ENCODE data around the gene CATSPERD.

The CATSPERD gene

GRCh38 chr19:5696196-5697021, 24.0 kb upstream of the CATSPERD start:
- intact Hi-C loops (cut with DNase I; ENCODE audit: low total_unique reads), result loop anchor here (10.0 kb wide), 1 partner anchor 72 kb away; the partner anchor contains the start of genes SAFB and SAFB2
- Histone ChIP-seq H3K4me3 (no peak overlapping the region), H3K27me3 (no peaks in the 10 kb centered on the region), H3K27ac (no peak overlapping the region), H3K4me1 (peaks cover 0 to 22% (median 6%) of the 10 kb centered on the region in 4 donors), H3K36me3 (peaks cover 61 to 99% (median 98%) of the 10 kb centered on the region in 3 donors), H3K9me3 (no peaks in the 10 kb centered on the region)
- TF ChIP-seq, protein P1, sequence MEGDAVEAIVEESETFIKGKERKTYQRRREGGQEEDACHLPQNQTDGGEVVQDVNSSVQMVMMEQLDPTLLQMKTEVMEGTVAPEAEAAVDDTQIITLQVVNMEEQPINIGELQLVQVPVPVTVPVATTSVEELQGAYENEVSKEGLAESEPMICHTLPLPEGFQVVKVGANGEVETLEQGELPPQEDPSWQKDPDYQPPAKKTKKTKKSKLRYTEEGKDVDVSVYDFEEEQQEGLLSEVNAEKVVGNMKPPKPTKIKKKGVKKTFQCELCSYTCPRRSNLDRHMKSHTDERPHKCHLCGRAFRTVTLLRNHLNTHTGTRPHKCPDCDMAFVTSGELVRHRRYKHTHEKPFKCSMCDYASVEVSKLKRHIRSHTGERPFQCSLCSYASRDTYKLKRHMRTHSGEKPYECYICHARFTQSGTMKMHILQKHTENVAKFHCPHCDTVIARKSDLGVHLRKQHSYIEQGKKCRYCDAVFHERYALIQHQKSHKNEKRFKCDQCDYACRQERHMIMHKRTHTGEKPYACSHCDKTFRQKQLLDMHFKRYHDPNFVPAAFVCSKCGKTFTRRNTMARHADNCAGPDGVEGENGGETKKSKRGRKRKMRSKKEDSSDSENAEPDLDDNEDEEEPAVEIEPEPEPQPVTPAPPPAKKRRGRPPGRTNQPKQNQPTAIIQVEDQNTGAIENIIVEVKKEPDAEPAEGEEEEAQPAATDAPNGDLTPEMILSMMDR (IDR thresholded peaks at IDR 0.05), result no peak
- no peak for DNase-seq

GRCh38 chr19:5697022-5697889, 23.2 kb upstream of the CATSPERD start:
- intact Hi-C loops (cut with DNase I; ENCODE audit: low total_unique reads), result loop anchor here (10.0 kb wide), 1 partner anchor 72 kb away; the partner anchor contains the start of genes SAFB and SAFB2
- H3K9me3 ChIP-seq, result no peaks in the 10 kb centered on the region
- DNase-seq, result no peak
- no peak overlapping the region for H3K4me3 ChIP-seq
- TF ChIP-seq, protein P1 (IDR thresholded peaks at IDR 0.05), result no peak
- no peaks in the 10 kb centered on the region for H3K27me3 ChIP-seq
- H3K4me1 ChIP-seq, result peaks cover 0 to 14% (median 0%) of the 10 kb centered on the region in 4 donors
- peaks cover 61 to 100% (median 97%) of the 10 kb centered on the region in 3 donors for H3K36me3 ChIP-seq
- no peak overlapping the region for H3K27ac ChIP-seq

- TF ChIP-seq, protein P1 (IDR thresholded peaks at IDR 0.05), result no peak
- Histone ChIP-seq H3K4me1 (peaks cover 0 to 8% (median 0%) of the 10 kb centered on the region in 4 donors), H3K27ac (no peak overlapping the region), H3K9me3 (no peaks in the 10 kb centered on the region), H3K36me3 (peaks cover 60 to 93% (median 91%) of the 10 kb centered on the region in 3 donors), H3K27me3 (no peaks in the 10 kb centered on the region), H3K4me3 (no peak overlapping the region)
- intact Hi-C loops (cut with DNase I; ENCODE audit: low total_unique reads), result loop anchor here (10.0 kb wide), 1 partner anchor 73 kb away; the partner anchor contains the start of genes SAFB and SAFB2
- DNase-seq, result no peak
Measured at GRCh38 chr19:5697890-5698634, 22.4 kb upstream of the CATSPERD start.

DNA sequence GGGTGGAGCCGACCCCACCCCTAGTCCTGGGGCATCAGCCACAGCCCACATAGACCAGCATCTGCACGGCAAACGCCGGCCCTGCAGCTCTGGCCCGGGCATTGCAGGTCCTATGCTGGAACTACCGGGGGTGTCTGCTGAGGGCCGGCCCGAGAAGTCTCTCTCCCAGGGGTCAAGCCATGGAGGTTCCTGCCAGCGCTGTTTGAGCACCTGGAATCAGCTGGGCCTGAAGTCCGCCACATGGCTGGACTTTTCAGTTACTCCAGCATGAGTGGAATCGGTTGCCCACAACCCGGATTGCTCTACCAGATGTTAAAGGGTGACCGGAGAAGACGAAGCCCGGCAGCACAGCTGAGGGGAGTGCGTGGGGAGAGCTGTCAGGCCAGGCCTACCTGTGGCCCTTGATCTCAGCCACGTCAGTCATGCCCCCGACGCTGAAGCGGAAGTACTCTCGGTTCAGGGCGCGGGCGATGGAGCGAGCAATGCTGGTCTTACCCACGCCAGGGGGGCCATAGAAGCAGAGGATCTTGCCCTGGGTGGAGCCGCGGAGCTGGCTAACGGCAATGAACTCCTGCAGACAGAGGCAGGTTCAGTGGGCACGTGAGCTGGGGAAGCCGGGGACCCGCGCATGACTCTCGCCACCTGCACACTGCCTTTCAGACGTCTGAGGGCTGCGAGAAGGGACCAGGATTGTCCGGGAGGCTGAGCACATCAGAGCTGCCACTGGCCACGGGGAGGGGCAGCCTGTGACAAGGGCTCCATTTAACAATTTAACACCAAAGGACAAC, 21.6 kb upstream of the CATSPERD start:
- intact Hi-C loops (cut with DNase I; ENCODE audit: low total_unique reads), result loop anchor here (10.0 kb wide), 1 partner anchor 74 kb away; the partner anchor contains the start of genes SAFB and SAFB2
- H3K36me3 ChIP-seq, result peaks cover 59 to 93% (median 91%) of the 10 kb centered on the region in 3 donors

More for the DNA sequence above, 21.6 kb upstream of the CATSPERD start:
- H3K4me3 ChIP-seq, result no peak overlapping the region
- H3K27me3 ChIP-seq, result no peaks in the 10 kb centered on the region
- H3K9me3 ChIP-seq, result no peaks in the 10 kb centered on the region
- no peak overlapping the region for H3K27ac ChIP-seq
- DNase-seq, result no peak
- H3K4me1 ChIP-seq, result peaks cover 0 to under 1% (median 0%) of the 10 kb centered on the region in 4 donors
- TF ChIP-seq, protein P1 (IDR thresholded peaks at IDR 0.05), result no peak

Measured in tibial artery (tissue), 4 donors.